OCI-LY1 (cell line): ENCODE results near the gene AOAH.

ENCODE experiments used
- EZH2 ChIP-seq: fragments of 200-600 bp; sonication (generic), shearing (Covaris generic); IDR thresholded peaks from 2 replicates; pipeline ENCODE4 v1.8.0; 2017; ENCODE audit warnings: borderline replicate concordance, mixed run types, mild to moderate bottlenecking, antibody characterized with exemption, low read length, moderate library complexity, mixed read lengths
- TF ChIP-seq, protein P1 (sequence below): fragments of 200-600 bp; sonication (generic), shearing (Covaris generic); IDR thresholded peaks from 2 replicates; pipeline ENCODE4 v1.5.1; 2017; ENCODE audit warnings: mild to moderate bottlenecking, antibody characterized with exemption, low read length, moderate library complexity, mixed read lengths

- TF ChIP-seq, protein P1, sequence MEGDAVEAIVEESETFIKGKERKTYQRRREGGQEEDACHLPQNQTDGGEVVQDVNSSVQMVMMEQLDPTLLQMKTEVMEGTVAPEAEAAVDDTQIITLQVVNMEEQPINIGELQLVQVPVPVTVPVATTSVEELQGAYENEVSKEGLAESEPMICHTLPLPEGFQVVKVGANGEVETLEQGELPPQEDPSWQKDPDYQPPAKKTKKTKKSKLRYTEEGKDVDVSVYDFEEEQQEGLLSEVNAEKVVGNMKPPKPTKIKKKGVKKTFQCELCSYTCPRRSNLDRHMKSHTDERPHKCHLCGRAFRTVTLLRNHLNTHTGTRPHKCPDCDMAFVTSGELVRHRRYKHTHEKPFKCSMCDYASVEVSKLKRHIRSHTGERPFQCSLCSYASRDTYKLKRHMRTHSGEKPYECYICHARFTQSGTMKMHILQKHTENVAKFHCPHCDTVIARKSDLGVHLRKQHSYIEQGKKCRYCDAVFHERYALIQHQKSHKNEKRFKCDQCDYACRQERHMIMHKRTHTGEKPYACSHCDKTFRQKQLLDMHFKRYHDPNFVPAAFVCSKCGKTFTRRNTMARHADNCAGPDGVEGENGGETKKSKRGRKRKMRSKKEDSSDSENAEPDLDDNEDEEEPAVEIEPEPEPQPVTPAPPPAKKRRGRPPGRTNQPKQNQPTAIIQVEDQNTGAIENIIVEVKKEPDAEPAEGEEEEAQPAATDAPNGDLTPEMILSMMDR = no peak
- TF ChIP-seq EZH2 = no peak
These were observed 101.0 kb downstream of the AOAH start for GRCh38 chr7:36623247-36623646.
